K562 (cell line): ENCODE data around the gene TNPO3. TPM values are rescaled to one million over a fixed set of nuclear protein-coding genes. Genes with fewer than 3 reads are reported as not detected.

ENCODE experiments used
- ATAC-seq: fragments of 200-7000 bp; cut with Tn5 transposase; 3 replicates; pipeline ENCODE4 v1.9.1; 2020; ENCODE audit warnings: moderate library complexity
- BruUV-seq: library from RNA; stranded (reverse); fragments of 400-500 nt; replicated peaks from 2 replicates; lab custom pipeline; 2021; lab: Mats Ljungman, UMichigan
- CTCF ChIA-PET: fragments of 300-600 bp; formaldehyde crosslinking; extraction: SDS; loops from one replicate; lab custom pipeline; 2021; ENCODE audit warnings: low intra/inter-chr PET ratio; lab: Yijun Ruan, JAX
- POLR2A ChIA-PET: fragments of 300-600, 350-650 bp; sonication (Branson Sonifier 250); formaldehyde crosslinking; extraction: SDS; loops from one replicate; lab custom pipeline; 2021; ENCODE audit warnings: antibody characterized with exemption, inconsistent platforms; lab: Yijun Ruan, JAX
- DNase-seq, 4 experiments: peaks; one replicate each; pipeline versions ENCODE4 v3.0.0 to v3.0.0-alpha.2; 2011 to 2018; ENCODE audit warnings: low spot score in 3 of 4, mixed read lengths in 3 of 4; ENCODE audit errors: extremely low read depth in 1 of 4
- FAIRE-seq: peaks from 2 replicates; lab custom pipeline; 2011; peaks lifted over from hg19 to GRCh38; lab: Jason Lieb, UNC
- H2AFZ ChIP-seq: 2 replicates; pipeline ENCODE4 v1.6.0; 2011; ENCODE audit warnings: low read depth, low read length, control low read depth, inconsistent platforms
- H3K27ac ChIP-seq: fragments of 200-600 bp; 3 replicates; pipeline ENCODE4 v1.8.0; 2011; ENCODE audit warnings: low read depth, mild to moderate bottlenecking, control low read depth, inconsistent platforms, low read length, moderate library complexity, mixed read lengths; ENCODE audit errors: extremely low read depth
- H3K27me3 ChIP-seq, 2 experiments: fragments of 300-600 bp in 1 of 2; 2 replicates in 1 of 2; 3 replicates in 1 of 2; pipeline versions ENCODE4 v1.6.0 to v1.8.0; 2011; ENCODE audit warnings: inconsistent platforms in 2 of 2, low read length in 2 of 2, mild to moderate bottlenecking in 1 of 2, mixed read lengths in 1 of 2, moderate library complexity in 1 of 2; ENCODE audit not compliant: control insufficient read depth in 2 of 2, insufficient read depth in 2 of 2
- H3K36me3 ChIP-seq: fragments of 300-600 bp; 3 replicates; pipeline ENCODE4 v1.8.0; 2011; ENCODE audit warnings: mild to moderate bottlenecking, low read length, inconsistent platforms; ENCODE audit not compliant: control insufficient read depth, insufficient read depth
- H3K4me1 ChIP-seq, 2 experiments: fragments of 200-600 bp in 1 of 2; replicated peaks in 1 of 2; 2 replicates in 1 of 2; 3 replicates in 1 of 2; pipeline versions ENCODE4 v1.5.1 to v1.8.0; 2011; ENCODE audit warnings: inconsistent platforms in 2 of 2, low read length in 2 of 2, mild to moderate bottlenecking in 1 of 2, mixed read lengths in 1 of 2, moderate library complexity in 1 of 2; ENCODE audit not compliant: control insufficient read depth in 2 of 2, insufficient read depth in 2 of 2
- H3K4me2 ChIP-seq: 2 replicates; pipeline ENCODE4 v1.6.1; 2011; ENCODE audit warnings: low read length, control low read depth, inconsistent platforms, mixed read lengths; ENCODE audit not compliant: insufficient read depth
- H3K4me3 ChIP-seq: fragments of 200-600 bp; sonication (generic), shearing (Covaris generic); 2 replicates; pipeline ENCODE4 v1.5.1; 2016; ENCODE audit warnings: control low read depth, inconsistent platforms
- H3K79me2 ChIP-seq: fragments of 200-600 bp; 3 replicates; pipeline ENCODE4 v1.8.0; 2011; ENCODE audit warnings: low read length, inconsistent platforms; ENCODE audit not compliant: control insufficient read depth, insufficient read depth
- H3K9ac ChIP-seq, 2 experiments: 2 replicates each; pipeline versions ENCODE4 v1.6.0 to v1.6.1; 2011; ENCODE audit warnings: low read depth in 2 of 2, low read length in 2 of 2, control low read depth in 1 of 2, inconsistent platforms in 1 of 2, mild to moderate bottlenecking in 1 of 2, mixed read lengths in 1 of 2; ENCODE audit not compliant: insufficient read depth in 1 of 2
- H3K9me1 ChIP-seq: one replicate; pipeline ENCODE4 v1.6.0; 2011; ENCODE audit warnings: inconsistent platforms, mild to moderate bottlenecking, low read length, moderate library complexity; ENCODE audit not compliant: control insufficient read depth, insufficient read depth
- H3K9me3 ChIP-seq: replicated peaks from 2 replicates; pipeline ENCODE4 v1.5.1; 2011; ENCODE audit warnings: low read depth, low read length, inconsistent platforms; ENCODE audit not compliant: control insufficient read depth, insufficient read depth
- H4K20me1 ChIP-seq: replicated peaks from 2 replicates; pipeline ENCODE4 v1.6.1; 2011; ENCODE audit warnings: low read length, inconsistent platforms, mixed read lengths; ENCODE audit not compliant: control insufficient read depth, insufficient read depth
- E2F5 ChIP-seq: sonication (generic); formaldehyde crosslinking; IDR thresholded peaks from 2 replicates; pipeline ENCODE4 v1.8.0; 2022; ENCODE audit warnings: mild to moderate bottlenecking, missing genetic modification reagents
- ZNF316 ChIP-seq: fragments of 450-650 bp; IDR thresholded peaks from 2 replicates; pipeline ENCODE4 v1.6.1; 2016
- ZNF324 ChIP-seq: fragments of 250-450 bp; sonication (Bioruptor Pico); IDR thresholded peaks from 2 replicates; pipeline ENCODE4 v1.4.0; 2020; ENCODE audit warnings: mild to moderate bottlenecking
- ZNF444 ChIP-seq: fragments of 250-450 bp; sonication (Bioruptor Pico); IDR thresholded peaks from 2 replicates; pipeline ENCODE4 v1.4.0; 2020; ENCODE audit warnings: mild to moderate bottlenecking, moderate library complexity
- ZNF639 ChIP-seq, 2 experiments: fragments of 200-800 bp in 1 of 2; sonication (Bioruptor generic) in 1 of 2; sonication (generic) in 1 of 2; formaldehyde crosslinking in 1 of 2; IDR thresholded peaks in 1 of 2; conservative IDR thresholded peaks in 1 of 2; 2 replicates each; pipeline versions ENCODE4 v1.5.0 to v1.6.1; 2016 to 2020; ENCODE audit warnings: missing compliant biosample characterization in 1 of 2, missing genetic modification characterization in 1 of 2, missing genetic modification reagents in 1 of 2
- ZNF668 ChIP-seq: fragments of 250-450 bp; sonication (Bioruptor Pico); IDR thresholded peaks from 2 replicates; pipeline ENCODE4 v1.8.0; 2022; ENCODE audit warnings: mild to moderate bottlenecking, inconsistent platforms
- WGBS: fragments of 100-300 bp; shearing (Covaris generic); methylation state at CpG from one replicate; pipeline ENCODE4 v1.1.6; 2016; ENCODE audit warnings: low coverage, mixed read lengths; ENCODE audit not compliant: insufficient coverage; ENCODE audit errors: missing lambda C conversion rate; 5-methylcytosine and 5-hydroxymethylcytosine counted together
- in situ Hi-C: fragments of 300-500 bp; cut with MboI; formaldehyde crosslinking; loops from 4 replicates; pipeline ENCODE4 v1.15.0; 2018; ENCODE audit warnings: inconsistent platforms, mixed read lengths
- intact Hi-C: fragments of 100-400 bp; cut with micrococcal nuclease; formaldehyde crosslinking; loops from 2 replicates; pipeline ENCODE4 v1.14.2; 2022
- polyA plus RNA-seq, 8 experiments: library from polyadenylated mRNA; depleted of rRNA in 4 of 8; stranded (reverse) in 5 of 8; unstranded in 3 of 8; fragments of >200 nt; fragmentation: Nextera tagmentation in 2 of 8; fragmentation: Illumina TruSeq in 1 of 8; extraction: Ambion mirVana in 2 of 8; extraction: Trizol in 1 of 8; gene quantifications; 2 replicates each; pipeline versions ENCODE4 v1.2.1 to v1.2.3, GENCODE V29; 2011 to 2014; ENCODE audit warnings: inconsistent platforms in 1 of 8, missing spikeins in 1 of 8
- total RNA-seq, 7 experiments: library from RNA; depleted of rRNA in 6 of 7; stranded (reverse); fragments of >200 nt in 6 of 7; fragmentation: Illumina TruSeq in 2 of 7; extraction: Trizol in 2 of 7; gene quantifications; 2 replicates each; pipeline versions ENCODE4 v1.2.1 to v1.2.3, GENCODE V29; 2011 to 2021; ENCODE audit warnings: low replicate concordance in 1 of 7

Gene TNPO3
- total and polyA plus RNA-seq, 9 of the 15 experiments (the other 6 are each of a cell fraction or from before 2014, with no cell fraction given) = 35.8 to 125 (median 110) TPM

- TF ChIP-seq E2F5 (no peak), ZNF324 (CRISPR knock-in tag) (no peak), ZNF444 (no peak), ZNF639 (CRISPR knock-in tag; conservative IDR thresholded peaks at IDR 0.05 in 1 of 2, IDR thresholded peaks at IDR 0.05 in 1 of 2) (no peak), ZNF668 (CRISPR knock-in tag) (no peak)
Observed at GRCh38 chr7:128961030-128961659, 93.8 kb downstream of the TNPO3 start (continued).

GRCh38 chr7:128959296-128959695 is 95.6 kb downstream of the TNPO3 start:
- DNase-seq (no peak), FAIRE-seq (no peak), ATAC-seq (no peak)
- WGBS = 93% methylated on average over 4 of the region's 4 CpGs
- H3K9me1 ChIP-seq = no peaks in the 10 kb centered on the region
- no peak overlapping the region for H3K27ac ChIP-seq
- no peak overlapping the region for H3K4me3 ChIP-seq
- H4K20me1 ChIP-seq = no peaks in the 10 kb centered on the region
- no peak for TF ChIP-seq ZNF316
- no peaks in the 10 kb centered on the region for H3K4me1 ChIP-seq
- ChIA-PET CTCF (no interaction called here), POLR2A (interaction anchor here (1.5 to 3.7 kb wide), 2 partner anchors 9 to 11 kb away, joined by 6 to 28 read pairs; no protein-coding TSS in a partner anchor)
- in situ Hi-C loops (no loop called here), intact Hi-C loops (no loop called here)
- no peaks in the 10 kb centered on the region for H3K79me2 ChIP-seq
- no peak overlapping the region for H2AFZ ChIP-seq
- H3K36me3 ChIP-seq = peaks cover 83% of the 10 kb centered on the region
- H3K9ac ChIP-seq = no peak overlapping the region
- H3K9me3 ChIP-seq = no peaks in the 10 kb centered on the region
- BruUV-seq = no TSS peak
- no peaks in the 10 kb centered on the region for H3K27me3 ChIP-seq
- H3K4me2 ChIP-seq = no peak overlapping the region
